Colon (tissue), 2 donors: Measurements from ENCODE around the gene IRF9.
"Not testable (repeated sequence)": the region's sequence is repeated elsewhere in the genome, so short reads cannot be mapped to it uniquely, and the experiment has no call there.

ENCODE experiments used
- FAIRE-seq: peaks from 2 replicates; lab custom pipeline; 2012; peaks lifted over from hg19 to GRCh38; lab: Jason Lieb, UNC
- donor health status: control.
- donor health status: control.

The IRF9 gene

DNA sequence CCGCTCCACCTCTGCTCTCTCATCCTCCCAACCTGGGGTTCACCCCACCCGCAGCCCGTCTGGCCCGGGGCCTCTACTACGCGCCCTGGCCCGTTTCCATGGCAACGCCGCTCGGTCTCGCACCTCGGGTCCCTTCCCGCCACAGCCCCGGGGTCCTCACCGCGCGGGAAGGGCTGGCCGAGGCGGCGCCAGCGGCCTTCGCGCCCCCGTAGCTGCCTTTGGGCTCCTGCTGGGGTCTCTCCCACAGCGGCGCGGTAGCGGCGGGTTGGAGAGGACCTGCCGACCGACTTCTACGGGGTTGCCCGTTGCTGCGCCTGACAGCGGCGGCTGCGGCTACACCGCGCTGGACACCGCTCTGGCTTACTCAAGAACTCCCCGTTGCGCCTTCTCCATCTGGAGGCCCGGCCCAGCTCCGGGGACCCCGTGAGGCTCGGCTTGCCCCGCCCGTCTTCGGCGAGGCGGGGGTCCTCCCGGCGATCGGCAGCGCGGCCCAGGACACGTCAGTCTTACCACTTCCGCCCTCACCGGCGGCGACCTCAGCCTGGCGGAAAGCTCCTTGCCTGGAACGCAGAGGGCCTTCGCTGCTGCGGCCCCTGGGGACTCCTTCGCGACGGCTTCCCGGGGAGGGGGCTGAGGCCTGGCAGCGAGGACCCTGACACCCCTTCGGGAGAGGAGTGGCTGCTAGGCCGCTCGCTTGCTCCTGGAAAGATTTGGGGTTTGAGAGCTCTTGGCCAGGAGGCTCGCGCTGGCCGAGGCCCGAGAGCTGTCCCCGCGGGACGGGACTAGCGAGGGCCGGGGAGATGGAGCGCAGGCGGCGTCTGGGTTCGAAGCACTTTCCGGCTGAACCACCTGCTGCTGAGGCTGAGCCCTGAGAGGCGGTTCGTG is 34.4 kb downstream of the IRF9 start, which contains the start of gene TM9SF1:
TM9SF1 (minus strand) TSS at position 256 of the 885 bp plus-strand sequence. CDS start 422 bp downstream, outside the sequence.
- no peak for FAIRE-seq

DNA sequence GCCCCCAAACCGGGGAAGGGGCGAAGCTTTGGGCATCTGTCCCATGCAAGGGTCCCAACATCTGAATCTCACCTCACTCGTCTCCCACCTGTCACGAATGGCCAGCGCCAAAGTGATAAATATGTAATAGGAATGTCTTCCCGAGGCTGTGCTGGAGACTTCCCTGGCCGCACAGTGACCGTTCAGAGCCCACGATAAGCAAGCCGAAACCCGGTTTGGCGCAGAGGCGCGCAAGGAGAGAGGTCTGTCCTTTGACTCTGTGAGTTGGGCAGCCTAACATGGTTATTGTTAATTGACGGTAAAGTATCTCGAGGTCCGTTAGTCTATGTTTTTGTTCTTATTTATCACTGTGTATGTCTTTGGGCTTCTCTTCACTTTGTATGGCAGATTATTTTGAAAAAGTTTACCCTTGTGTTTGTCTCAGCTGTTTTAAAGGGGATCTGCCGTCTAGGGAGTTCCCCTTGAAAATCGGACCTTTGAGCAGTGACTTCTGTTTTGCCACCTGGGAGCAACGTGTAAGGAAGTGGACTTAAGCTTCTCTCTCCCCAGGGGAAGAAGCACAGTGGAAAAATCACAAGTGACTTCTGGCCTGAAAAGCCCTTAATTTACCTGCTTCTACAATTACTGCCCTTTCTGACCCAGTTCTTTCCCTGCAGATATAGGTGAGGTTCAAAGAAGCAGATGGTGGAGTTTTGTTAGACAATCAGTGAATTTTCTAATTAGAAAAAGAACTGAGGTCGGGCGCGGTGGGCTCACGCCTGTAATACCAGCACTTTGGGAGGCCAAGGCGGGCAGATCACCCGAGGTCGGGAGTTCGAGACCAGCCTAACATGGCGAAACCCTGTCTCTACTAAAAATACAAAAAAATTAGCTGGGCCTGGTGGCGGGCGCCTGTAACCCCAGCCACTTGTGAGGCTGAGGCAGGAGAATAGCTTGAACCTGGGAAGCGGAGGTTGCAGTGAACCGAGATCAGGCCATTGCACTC is 35.3 kb downstream of the IRF9 start:
- no peak for FAIRE-seq

DNA sequence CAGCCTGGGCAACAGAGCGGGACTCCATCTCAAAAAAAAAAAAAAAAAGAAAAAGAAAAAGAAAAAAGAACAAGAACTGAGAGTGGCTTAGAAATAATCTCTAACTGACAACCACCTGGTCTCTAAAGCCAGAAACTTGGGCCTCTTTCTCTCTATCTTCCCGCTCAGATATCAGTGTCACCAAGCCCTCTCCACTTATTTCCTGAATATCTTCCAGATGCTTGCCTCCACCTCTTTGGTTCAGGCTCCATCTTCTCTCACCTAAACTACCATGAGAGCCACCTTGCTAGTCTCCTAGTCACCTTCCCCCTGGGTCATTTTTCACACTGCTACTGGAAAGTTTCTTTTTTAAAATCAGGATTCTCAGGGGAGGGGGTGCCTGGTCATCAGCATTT is 36.0 kb downstream of the IRF9 start:
- no peak for FAIRE-seq

DNA sequence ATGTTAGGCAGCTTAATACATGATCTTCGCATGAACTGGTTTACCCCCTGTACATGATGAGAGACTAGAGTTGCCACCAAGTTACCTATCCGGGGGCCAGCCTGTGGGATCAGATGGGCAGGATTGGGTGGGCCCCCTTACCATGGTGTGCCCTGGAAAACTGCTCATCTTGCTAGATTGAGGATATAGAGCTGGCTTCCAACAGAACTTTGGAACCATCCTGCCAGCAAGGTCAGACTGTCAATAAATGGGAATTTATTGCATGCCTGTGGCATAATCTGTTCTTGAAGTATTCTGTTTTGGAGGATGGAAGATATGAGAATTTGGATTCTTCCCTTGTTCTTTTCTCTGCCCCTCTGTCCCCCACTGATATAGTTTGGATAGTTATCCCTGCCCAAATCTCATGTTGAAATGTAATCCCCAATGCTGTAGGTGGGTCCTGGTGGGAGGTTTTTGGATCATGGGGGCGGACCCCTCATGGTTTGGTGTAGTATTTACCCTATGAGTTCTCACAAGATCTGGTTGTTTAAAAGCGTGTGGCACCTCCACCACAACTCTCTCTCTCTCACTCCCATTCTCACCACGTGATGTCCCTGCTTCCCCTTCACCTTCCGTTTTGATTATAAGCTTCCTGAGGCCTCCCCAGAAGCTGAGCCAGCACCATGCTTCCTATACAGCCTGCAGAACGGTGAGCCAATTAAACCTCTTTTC is 37.9 kb downstream of the IRF9 start:
- no peak for FAIRE-seq

DNA sequence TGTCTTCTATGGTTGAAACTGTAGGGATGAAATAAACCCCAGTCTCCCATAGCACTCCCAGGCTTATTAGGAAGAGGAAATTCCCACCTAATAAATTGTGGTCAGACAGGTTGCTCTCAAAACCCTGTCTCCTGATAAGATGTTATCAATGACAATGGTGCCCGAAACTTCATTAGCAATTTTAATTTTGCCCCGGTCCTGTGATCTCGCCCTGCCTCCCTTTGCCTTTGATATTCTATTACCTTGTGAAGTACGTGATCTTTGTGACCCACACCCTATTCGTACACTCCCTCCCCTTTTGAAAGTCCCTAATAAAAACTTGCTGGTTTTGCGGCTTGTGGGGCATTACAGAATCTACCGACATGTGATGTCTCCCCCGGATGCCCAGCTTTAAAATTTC is 41.5 kb downstream of the IRF9 start:
- FAIRE-seq, result not testable (repeated sequence)

DNA sequence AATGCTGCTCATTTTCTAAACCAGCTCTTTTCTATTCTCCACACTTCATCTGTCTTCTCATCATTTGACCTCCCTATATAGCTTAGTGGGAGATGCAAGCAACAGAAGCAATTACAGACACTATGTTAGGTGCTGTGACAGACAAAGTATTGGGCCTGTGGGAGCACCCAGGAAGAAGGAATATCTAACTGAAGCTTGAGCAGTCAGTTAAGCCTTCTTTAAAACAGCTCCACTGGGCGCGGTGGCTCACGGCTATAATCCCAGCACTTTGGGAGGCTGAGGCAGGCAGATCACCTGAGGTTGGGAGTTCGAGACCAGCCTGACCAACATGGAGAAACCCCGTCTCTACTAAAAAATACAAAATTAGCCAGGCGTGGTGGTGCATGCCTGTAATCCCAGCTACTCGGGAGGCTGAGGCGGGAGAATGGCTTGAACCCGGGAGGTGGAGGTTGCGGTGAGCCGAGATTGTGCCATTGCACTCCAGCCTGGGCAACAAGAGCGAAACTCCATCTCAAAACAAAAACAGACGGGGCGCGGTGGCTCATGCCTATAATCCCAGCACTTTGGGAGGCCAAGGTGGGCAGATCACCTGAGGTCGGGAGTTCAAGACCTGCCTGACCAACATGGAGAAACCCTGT is 42.3 kb downstream of the IRF9 start:
- not testable (repeated sequence) for FAIRE-seq

DNA sequence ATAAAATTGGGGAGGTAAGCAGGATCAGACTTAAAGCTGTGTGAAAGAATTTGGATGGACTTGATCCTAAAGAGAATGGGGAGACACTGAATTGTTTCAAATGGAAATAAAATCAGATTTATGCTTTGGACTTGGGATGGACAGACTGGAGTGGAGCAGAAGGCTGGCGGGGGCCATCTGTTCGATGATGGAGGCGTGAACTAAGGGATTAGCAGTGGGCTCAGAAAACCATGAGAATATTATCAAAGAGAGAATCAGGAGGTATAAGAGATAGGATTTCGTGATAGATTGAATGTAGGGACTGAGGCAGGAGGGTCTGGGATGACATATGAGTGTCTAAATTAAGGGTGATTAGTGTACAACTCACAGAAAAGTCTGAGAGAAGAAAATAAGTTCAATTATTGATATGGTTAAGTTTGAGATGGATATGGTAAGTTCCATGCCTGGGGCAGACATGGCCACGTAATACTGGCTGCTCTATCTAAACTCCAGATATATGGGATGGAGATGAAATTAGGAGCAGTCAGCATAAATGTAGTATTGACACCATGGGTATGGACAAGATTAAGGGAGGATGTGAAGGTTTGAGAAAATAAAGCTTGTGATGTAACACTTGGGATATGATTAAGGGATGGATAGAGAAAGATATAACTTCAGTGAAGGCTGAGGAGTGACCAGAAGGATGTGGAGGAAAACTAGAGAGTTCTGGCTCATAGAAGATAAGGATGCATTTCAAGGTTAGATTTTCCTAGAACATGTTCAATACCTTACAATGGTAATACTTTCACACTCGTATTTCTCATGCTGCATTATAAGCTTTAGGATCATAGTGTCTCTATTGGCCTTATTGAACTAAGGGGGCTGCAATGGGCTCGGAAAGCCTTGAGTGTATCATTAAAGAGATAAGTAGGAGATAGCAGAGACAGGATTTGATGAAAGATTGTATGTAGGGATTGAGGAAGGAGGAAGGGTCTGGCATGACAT is 43.4 kb downstream of the IRF9 start:
- FAIRE-seq, result no peak

DNA sequence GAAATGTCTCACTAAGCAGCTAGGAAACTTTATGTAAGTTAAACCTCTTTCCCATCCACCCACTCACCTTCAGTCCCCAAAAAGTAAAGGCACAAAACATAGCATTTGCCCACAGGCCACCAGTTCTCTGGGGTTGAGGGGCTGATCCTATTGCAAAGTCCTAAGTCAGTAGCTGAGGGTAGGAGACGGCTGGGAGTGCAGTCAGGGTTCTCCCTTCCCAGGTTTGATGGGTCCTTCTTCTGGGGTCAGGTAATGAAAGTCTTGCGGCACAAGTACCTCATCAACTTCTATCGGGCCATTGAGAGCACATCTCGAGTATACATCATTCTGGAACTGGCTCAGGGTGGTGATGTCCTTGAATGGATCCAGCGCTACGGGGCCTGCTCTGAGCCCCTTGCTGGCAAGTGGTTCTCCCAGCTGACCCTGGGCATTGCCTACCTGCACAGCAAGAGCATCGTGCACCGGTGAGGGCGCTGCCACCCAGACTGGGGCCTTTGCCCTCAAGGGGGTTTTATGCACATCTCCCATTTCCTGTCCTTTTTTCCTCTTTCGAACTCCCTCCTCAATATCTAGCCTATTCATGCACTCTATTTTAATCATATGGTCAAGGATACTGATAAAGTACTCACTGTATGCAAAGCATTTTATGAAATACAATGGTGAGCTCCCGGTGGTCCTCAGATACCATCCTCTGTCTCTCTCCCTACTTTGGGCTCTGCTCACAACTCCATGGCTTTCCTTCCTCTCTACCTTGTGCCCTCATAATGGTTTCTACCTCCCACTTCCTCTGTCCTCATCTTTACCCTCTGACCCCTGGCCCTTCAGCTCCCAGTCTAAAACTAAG is 45.4 kb downstream of the IRF9 start:
- no peak for FAIRE-seq

DNA sequence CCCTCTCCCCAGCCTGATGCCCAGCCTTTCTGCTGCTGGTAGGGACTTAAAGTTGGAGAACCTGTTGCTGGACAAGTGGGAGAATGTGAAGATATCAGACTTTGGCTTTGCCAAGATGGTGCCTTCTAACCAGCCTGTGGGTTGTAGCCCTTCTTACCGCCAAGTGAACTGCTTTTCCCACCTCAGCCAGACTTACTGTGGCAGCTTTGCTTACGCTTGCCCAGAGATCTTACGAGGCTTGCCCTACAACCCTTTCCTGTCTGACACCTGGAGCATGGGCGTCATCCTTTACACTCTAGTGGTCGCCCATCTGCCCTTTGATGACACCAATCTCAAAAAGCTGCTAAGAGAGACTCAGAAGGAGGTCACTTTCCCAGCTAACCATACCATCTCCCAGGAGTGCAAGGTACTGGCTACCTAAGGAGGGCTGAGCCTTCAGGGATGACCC is 46.1 kb downstream of the IRF9 start:
- no peak for FAIRE-seq

DNA sequence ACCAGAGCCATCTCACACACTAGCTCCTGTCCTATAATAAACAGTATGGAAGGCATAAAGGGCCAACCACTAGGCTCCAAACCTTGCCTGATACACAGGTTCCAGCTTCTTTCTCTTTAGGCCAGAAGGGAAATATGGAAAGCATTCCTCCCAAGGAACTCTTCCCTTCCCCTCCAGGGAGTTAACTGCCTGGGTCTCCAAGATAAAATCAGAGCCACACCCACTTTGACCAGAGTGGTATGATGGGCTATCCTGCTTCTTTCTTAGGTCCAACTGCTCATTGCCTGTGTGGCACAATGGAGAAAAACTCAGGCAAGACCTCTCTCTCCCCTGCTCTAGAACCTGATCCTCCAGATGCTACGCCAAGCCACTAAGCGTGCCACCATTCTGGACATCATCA is 46.6 kb downstream of the IRF9 start:
- FAIRE-seq, result no peak

DNA sequence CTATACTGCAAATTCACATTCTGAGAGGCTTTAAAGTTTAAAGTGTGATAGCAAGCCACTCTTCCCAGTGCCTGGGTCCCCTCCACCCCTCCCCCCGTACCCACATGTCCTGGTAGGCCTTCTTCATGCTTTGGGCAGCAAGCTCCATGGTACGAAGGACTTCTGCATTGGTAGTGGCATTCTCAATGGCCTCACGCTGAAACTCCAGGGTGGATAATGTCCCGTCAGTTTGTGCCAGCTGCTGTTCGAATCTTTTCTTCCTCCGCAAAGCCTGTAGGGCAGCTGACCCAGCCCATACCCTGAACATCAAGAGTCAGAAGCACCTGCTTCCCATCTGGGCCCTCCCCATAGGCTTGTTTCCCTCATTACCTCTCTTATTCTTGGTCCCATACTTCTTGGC is 50.2 kb downstream of the IRF9 start:
- FAIRE-seq, result no peak

DNA sequence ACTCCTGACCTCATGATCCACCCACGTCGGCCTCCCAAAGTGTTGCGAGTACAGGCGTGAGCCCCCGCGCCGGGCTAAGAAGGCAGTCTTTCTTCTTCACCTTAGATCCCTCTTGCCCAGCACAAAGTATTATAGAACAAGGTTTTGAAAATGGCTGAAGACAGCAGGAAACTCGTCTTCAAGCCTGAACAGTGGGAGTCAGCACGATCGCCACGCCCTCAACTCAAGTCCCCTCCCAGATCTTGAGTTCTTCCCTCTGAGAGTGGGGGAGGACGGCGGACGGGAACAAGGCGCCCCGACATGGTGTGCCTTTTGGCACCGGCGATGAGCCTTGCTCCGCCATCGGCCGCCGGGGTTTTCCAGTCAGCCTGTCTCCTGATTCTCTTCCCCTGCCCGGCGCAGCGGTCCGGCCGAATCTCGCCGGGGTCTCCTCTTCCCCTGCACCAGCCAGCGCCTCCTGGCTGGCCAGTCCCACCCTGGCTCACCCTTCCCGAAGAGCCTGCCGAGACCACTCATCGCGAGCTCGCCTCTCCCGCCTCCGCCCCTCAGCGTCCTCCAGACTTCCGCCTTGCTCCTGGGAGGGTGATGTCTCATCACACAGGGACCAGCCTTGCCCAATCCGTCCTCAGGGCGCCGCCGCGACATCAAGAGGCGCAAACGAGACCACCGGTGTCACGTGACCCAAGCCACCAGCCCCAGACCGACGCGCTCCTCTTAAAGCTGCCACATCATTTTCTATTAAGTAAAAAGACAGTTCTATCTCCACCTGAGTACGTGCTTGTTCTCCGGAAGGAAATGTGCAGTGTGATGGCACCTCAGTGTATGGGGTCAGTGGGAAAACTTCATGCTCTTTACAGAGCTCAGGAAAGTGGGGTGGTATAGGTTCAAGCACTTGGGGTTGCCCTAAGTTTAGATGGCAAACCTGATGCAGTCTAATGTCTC is 52.1 kb downstream of the IRF9 start, which contains the start of gene CHMP4A:
CHMP4A (minus strand) TSS at position 565 of the 942 bp plus-strand sequence; CDS start at position 516, 49 bp downstream.
- no peak for FAIRE-seq

DNA sequence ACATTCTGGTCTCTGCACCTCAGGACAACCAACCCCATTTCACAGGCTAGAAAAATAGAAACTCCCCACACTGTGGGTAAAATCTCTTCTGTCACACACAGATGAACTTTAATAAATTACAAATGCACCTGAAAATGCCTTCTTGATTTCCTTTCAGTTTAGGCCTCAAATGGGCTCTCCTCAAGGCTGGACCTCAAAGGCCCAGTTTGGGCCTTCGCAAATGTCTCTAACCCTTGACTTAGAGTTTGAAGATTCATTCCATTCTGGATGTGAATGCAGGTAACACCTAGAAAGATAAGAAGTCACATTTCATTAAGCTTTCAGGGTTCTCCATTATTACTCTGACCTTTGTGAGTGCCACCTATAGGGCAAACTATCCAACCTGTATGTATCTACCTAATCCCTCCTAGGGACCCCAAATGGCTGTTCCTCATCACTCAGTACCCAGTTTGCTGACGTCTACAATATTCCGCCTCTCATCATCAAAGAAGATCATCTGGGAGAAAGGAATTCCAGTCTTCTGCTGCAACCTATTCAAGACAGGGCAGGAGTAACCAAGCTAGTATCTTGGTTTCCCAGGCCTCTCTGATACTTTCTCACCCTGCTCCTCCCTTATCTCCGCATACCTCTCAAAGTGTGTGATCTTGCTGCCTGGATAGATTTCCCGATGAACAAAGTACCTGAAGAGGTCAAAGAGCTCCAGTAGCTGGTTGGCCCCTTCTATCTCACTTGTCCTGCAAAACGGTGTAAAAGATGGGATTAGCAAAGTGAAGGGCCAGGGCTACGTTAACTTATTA is 53.0 kb downstream of the IRF9 start:
- FAIRE-seq, result no peak

DNA sequence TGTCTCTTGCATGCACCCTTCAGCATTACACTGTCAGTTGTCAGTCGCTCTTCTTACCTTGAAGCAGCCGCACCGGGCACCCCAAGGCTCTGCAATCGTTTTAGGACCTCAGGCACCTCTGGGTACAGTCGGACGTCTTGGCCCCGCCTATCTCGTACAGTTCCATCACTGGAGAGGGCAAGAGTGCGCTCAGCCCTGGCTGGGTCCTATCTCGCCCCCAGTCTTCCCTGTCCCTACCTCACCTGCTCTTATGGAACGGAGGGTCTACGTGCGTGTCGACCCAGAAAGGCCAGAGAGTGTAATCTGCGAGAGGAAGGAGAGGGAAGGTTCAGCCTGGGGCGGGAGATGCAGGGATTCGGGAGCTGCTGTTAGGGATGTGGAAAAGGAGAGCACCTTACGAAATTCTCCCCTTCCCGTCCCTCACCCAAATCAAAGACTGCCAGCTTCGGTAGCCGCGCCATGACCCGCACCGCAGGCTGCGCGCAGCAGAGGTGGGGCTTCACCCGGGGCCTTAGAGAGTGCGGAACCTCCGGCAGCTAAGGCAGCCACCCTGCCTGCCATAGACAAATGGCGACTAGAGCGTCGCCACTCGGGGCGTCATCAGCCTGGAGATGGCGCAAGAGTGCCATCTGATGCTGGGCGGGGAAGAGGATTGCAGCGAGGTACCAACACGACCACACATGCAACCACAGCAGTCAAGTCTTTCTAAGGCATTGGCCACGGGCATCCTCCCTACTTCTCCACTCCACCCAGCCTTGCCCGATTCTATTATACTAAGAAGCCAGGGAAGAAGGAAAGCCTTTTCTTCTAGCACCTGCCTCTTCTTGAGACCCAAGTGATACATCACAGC is 54.7 kb downstream of the IRF9 start, which contains the start of gene MDP1:
MDP1 (minus strand) TSS at position 572 of the 850 bp plus-strand sequence; CDS start at position 461, 111 bp downstream.
- FAIRE-seq, result no peak
